Loucy (cell line): ENCODE data around the gene IQSEC1.

Source experiments
- EZH2phosphoT487 ChIP-seq: fragments of 200-600 bp; IDR thresholded peaks from 2 replicates; pipeline ENCODE4 v1.6.1; 2018; ENCODE audit warnings: antibody characterized with exemption, mild to moderate bottlenecking, moderate library complexity, borderline replicate concordance
- TF ChIP-seq, protein P1 (sequence below): fragments of 200-600 bp; sonication (generic); conservative IDR thresholded peaks from 2 replicates; pipeline ENCODE4 v1.5.1; 2014; ENCODE audit warnings: mild to moderate bottlenecking, antibody characterized with exemption, low read length

DNA sequence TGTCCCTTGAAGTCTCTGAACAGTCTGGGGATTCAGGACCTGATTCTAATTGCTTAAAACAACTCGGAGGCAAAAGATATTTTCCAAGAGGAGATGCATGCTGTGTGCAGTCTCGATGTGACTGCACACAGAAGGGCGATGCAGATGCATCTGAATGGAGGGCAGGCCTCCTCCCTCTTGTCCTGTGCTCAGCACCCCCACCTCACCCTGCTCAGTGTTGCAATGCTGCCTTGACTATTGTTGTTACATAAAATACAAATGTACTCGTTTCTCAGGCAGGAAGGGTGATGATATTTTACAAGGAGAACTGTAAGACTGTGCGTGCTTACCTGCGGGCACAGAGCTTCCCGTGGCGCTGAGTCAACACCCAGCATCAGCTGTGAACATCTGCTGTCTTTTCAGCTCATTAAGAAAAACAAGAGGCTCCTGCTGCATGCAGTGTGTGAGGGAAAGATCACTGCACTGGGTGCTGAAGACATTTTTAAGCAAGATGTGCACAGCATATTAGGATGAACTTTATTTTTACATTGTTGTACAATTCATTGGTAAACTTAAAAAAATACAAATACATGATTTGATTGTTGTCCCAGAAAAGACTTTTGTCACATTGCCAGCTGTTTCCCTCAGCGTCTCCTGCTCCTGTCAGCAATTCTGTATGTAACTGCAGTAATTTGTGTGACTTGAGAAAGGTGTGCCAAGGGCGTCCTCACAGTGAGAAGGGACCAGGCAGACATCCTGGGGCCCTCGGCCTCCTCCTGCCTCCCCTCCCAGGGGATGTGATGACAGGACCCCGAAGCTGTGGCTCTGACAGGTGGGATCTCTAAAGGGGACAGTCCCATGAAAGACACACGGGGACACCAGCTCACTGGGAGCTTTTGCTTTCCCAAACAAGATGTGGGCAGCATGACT lies 175.6 kb downstream of the IQSEC1 start:
- TF ChIP-seq, protein P1, sequence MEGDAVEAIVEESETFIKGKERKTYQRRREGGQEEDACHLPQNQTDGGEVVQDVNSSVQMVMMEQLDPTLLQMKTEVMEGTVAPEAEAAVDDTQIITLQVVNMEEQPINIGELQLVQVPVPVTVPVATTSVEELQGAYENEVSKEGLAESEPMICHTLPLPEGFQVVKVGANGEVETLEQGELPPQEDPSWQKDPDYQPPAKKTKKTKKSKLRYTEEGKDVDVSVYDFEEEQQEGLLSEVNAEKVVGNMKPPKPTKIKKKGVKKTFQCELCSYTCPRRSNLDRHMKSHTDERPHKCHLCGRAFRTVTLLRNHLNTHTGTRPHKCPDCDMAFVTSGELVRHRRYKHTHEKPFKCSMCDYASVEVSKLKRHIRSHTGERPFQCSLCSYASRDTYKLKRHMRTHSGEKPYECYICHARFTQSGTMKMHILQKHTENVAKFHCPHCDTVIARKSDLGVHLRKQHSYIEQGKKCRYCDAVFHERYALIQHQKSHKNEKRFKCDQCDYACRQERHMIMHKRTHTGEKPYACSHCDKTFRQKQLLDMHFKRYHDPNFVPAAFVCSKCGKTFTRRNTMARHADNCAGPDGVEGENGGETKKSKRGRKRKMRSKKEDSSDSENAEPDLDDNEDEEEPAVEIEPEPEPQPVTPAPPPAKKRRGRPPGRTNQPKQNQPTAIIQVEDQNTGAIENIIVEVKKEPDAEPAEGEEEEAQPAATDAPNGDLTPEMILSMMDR = no peak
- no peak for TF ChIP-seq EZH2phosphoT487
